K562 (cell line): Measurements from ENCODE around the gene OR2T5. TPM values are rescaled to one million over a fixed set of nuclear protein-coding genes. Genes with fewer than 3 reads are reported as not detected.
"Not testable (repeated sequence)": the region's sequence is repeated elsewhere in the genome, so short reads cannot be mapped to it uniquely, and the experiment has no call there.

Experiments
- ATAC-seq: fragments of 200-7000 bp; cut with Tn5 transposase; 3 replicates; pipeline ENCODE4 v1.9.1; 2020; ENCODE audit warnings: moderate library complexity
- BruUV-seq: library from RNA; stranded (reverse); fragments of 400-500 nt; replicated peaks from 2 replicates; lab custom pipeline; 2021; lab: Mats Ljungman, UMichigan
- CTCF ChIA-PET: fragments of 300-600 bp; formaldehyde crosslinking; extraction: SDS; loops from one replicate; lab custom pipeline; 2021; ENCODE audit warnings: low intra/inter-chr PET ratio; lab: Yijun Ruan, JAX
- POLR2A ChIA-PET: fragments of 300-600, 350-650 bp; sonication (Branson Sonifier 250); formaldehyde crosslinking; extraction: SDS; loops from one replicate; lab custom pipeline; 2021; ENCODE audit warnings: antibody characterized with exemption, inconsistent platforms; lab: Yijun Ruan, JAX
- DNase-seq, 4 experiments: peaks; one replicate each; pipeline versions ENCODE4 v3.0.0 to v3.0.0-alpha.2; 2011 to 2018; ENCODE audit warnings: low spot score in 3 of 4, mixed read lengths in 3 of 4; ENCODE audit errors: extremely low read depth in 1 of 4
- FAIRE-seq: peaks from 2 replicates; lab custom pipeline; 2011; peaks lifted over from hg19 to GRCh38; lab: Jason Lieb, UNC
- H2AFZ ChIP-seq: 2 replicates; pipeline ENCODE4 v1.6.0; 2011; ENCODE audit warnings: low read depth, low read length, control low read depth, inconsistent platforms
- H3K27ac ChIP-seq: fragments of 200-600 bp; 3 replicates; pipeline ENCODE4 v1.8.0; 2011; ENCODE audit warnings: low read depth, mild to moderate bottlenecking, control low read depth, inconsistent platforms, low read length, moderate library complexity, mixed read lengths; ENCODE audit errors: extremely low read depth
- H3K27me3 ChIP-seq, 2 experiments: fragments of 300-600 bp in 1 of 2; 2 replicates in 1 of 2; 3 replicates in 1 of 2; pipeline versions ENCODE4 v1.6.0 to v1.8.0; 2011; ENCODE audit warnings: inconsistent platforms in 2 of 2, low read length in 2 of 2, mild to moderate bottlenecking in 1 of 2, mixed read lengths in 1 of 2, moderate library complexity in 1 of 2; ENCODE audit not compliant: control insufficient read depth in 2 of 2, insufficient read depth in 2 of 2
- H3K36me3 ChIP-seq: fragments of 300-600 bp; 3 replicates; pipeline ENCODE4 v1.8.0; 2011; ENCODE audit warnings: mild to moderate bottlenecking, low read length, inconsistent platforms; ENCODE audit not compliant: control insufficient read depth, insufficient read depth
- H3K4me1 ChIP-seq, 2 experiments: fragments of 200-600 bp in 1 of 2; replicated peaks in 1 of 2; 2 replicates in 1 of 2; 3 replicates in 1 of 2; pipeline versions ENCODE4 v1.5.1 to v1.8.0; 2011; ENCODE audit warnings: inconsistent platforms in 2 of 2, low read length in 2 of 2, mild to moderate bottlenecking in 1 of 2, mixed read lengths in 1 of 2, moderate library complexity in 1 of 2; ENCODE audit not compliant: control insufficient read depth in 2 of 2, insufficient read depth in 2 of 2
- H3K4me2 ChIP-seq: 2 replicates; pipeline ENCODE4 v1.6.1; 2011; ENCODE audit warnings: low read length, control low read depth, inconsistent platforms, mixed read lengths; ENCODE audit not compliant: insufficient read depth
- H3K4me3 ChIP-seq: fragments of 200-600 bp; sonication (generic), shearing (Covaris generic); 2 replicates; pipeline ENCODE4 v1.5.1; 2016; ENCODE audit warnings: control low read depth, inconsistent platforms
- H3K79me2 ChIP-seq: fragments of 200-600 bp; 3 replicates; pipeline ENCODE4 v1.8.0; 2011; ENCODE audit warnings: low read length, inconsistent platforms; ENCODE audit not compliant: control insufficient read depth, insufficient read depth
- H3K9ac ChIP-seq, 2 experiments: 2 replicates each; pipeline versions ENCODE4 v1.6.0 to v1.6.1; 2011; ENCODE audit warnings: low read depth in 2 of 2, low read length in 2 of 2, control low read depth in 1 of 2, inconsistent platforms in 1 of 2, mild to moderate bottlenecking in 1 of 2, mixed read lengths in 1 of 2; ENCODE audit not compliant: insufficient read depth in 1 of 2
- H3K9me1 ChIP-seq: one replicate; pipeline ENCODE4 v1.6.0; 2011; ENCODE audit warnings: inconsistent platforms, mild to moderate bottlenecking, low read length, moderate library complexity; ENCODE audit not compliant: control insufficient read depth, insufficient read depth
- H3K9me3 ChIP-seq: replicated peaks from 2 replicates; pipeline ENCODE4 v1.5.1; 2011; ENCODE audit warnings: low read depth, low read length, inconsistent platforms; ENCODE audit not compliant: control insufficient read depth, insufficient read depth
- H4K20me1 ChIP-seq: replicated peaks from 2 replicates; pipeline ENCODE4 v1.6.1; 2011; ENCODE audit warnings: low read length, inconsistent platforms, mixed read lengths; ENCODE audit not compliant: control insufficient read depth, insufficient read depth
- C11orf30 ChIP-seq: fragments of 450-650 bp; IDR thresholded peaks from 2 replicates; pipeline ENCODE4 v1.6.1; 2016; ENCODE audit warnings: low read depth, mild to moderate bottlenecking
- MAFF ChIP-seq: IDR thresholded peaks from 2 replicates; pipeline ENCODE4 v1.6.1; 2012; ENCODE audit warnings: low read length, improper control_type of control experiment
- MAFK ChIP-seq: IDR thresholded peaks from 2 replicates; pipeline ENCODE4 v1.6.1; 2011; ENCODE audit warnings: low read length, improper control_type of control experiment
- NFIC ChIP-seq: fragments of 450-650 bp; IDR thresholded peaks from 2 replicates; pipeline ENCODE4 v1.6.1; 2017; ENCODE audit warnings: mild to moderate bottlenecking, inconsistent platforms
- NFIX ChIP-seq: fragments of 250-450 bp; sonication (Bioruptor Pico); IDR thresholded peaks from 2 replicates; pipeline ENCODE4 v1.4.0; 2020; ENCODE audit warnings: low read depth, mild to moderate bottlenecking, moderate library complexity
- ZNF184 ChIP-seq: sonication (generic); formaldehyde crosslinking; IDR thresholded peaks from 2 replicates; pipeline ENCODE4 v1.5.0; 2020; ENCODE audit warnings: missing genetic modification reagents
- ZNF316 ChIP-seq: fragments of 450-650 bp; IDR thresholded peaks from 2 replicates; pipeline ENCODE4 v1.6.1; 2016
- WGBS: fragments of 100-300 bp; shearing (Covaris generic); methylation state at CpG from one replicate; pipeline ENCODE4 v1.1.6; 2016; ENCODE audit warnings: low coverage, mixed read lengths; ENCODE audit not compliant: insufficient coverage; ENCODE audit errors: missing lambda C conversion rate; 5-methylcytosine and 5-hydroxymethylcytosine counted together
- in situ Hi-C: fragments of 300-500 bp; cut with MboI; formaldehyde crosslinking; loops from 4 replicates; pipeline ENCODE4 v1.15.0; 2018; ENCODE audit warnings: inconsistent platforms, mixed read lengths
- intact Hi-C: fragments of 100-400 bp; cut with micrococcal nuclease; formaldehyde crosslinking; loops from 2 replicates; pipeline ENCODE4 v1.14.2; 2022
- polyA plus RNA-seq, 8 experiments: library from polyadenylated mRNA; depleted of rRNA in 4 of 8; stranded (reverse) in 5 of 8; unstranded in 3 of 8; fragments of >200 nt; fragmentation: Nextera tagmentation in 2 of 8; fragmentation: Illumina TruSeq in 1 of 8; extraction: Ambion mirVana in 2 of 8; extraction: Trizol in 1 of 8; gene quantifications; 2 replicates each; pipeline versions ENCODE4 v1.2.1 to v1.2.3, GENCODE V29; 2011 to 2014; ENCODE audit warnings: inconsistent platforms in 1 of 8, missing spikeins in 1 of 8
- total RNA-seq, 7 experiments: library from RNA; depleted of rRNA in 6 of 7; stranded (reverse); fragments of >200 nt in 6 of 7; fragmentation: Illumina TruSeq in 2 of 7; extraction: Trizol in 2 of 7; gene quantifications; 2 replicates each; pipeline versions ENCODE4 v1.2.1 to v1.2.3, GENCODE V29; 2011 to 2021; ENCODE audit warnings: low replicate concordance in 1 of 7
- TF ChIP-seq, protein P1 (sequence below): fragments of 450-650 bp; IDR thresholded peaks from 2 replicates; pipeline ENCODE4 v1.7.0; 2016; ENCODE audit warnings: borderline replicate concordance

Gene OR2T5
- total and polyA plus RNA-seq, 9 of the 15 experiments (the other 6 are each of a cell fraction or from before 2014, with no cell fraction given): not detected

DNA sequence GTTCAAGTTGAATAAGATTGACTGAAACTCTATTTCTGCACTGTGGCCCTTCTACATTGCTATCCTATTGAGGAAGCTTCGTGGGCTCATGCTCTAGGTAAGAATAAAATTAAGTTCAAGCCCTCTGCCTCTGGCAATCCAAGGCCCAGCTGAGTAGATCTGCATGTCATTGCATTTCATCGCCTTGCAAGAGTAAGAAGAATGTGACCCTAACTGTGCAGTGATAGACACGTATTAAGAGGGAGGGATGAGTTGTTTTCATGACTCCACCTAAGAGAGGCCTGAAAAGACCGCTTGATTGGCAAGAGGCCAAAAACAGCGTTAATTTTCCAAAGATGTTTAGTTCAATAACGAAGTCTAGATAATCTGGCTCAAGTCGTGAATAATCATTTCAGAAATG, 29.3 kb upstream of the OR2T5 start:
- H3K4me3 ChIP-seq, ATAC-seq, H3K79me2 ChIP-seq, H3K9me1 ChIP-seq, CTCF ChIA-PET, H3K9ac ChIP-seq, H4K20me1 ChIP-seq, H2AFZ ChIP-seq, in situ Hi-C loops, H3K4me2 ChIP-seq, POLR2A ChIA-PET, H3K4me1 ChIP-seq, BruUV-seq, H3K9me3 ChIP-seq, FAIRE-seq, DNase-seq, H3K36me3 ChIP-seq, intact Hi-C loops, H3K27ac ChIP-seq, H3K27me3 ChIP-seq: not testable (repeated sequence)
- TF ChIP-seq NFIX (CRISPR knock-in tag) (peak; percentile 47; the same call in 1 of the 2 replicates), NFIC (peak; percentile 55; the same call in 1 of the 2 replicates)
- 2% methylated on average over 7 of the region's 7 CpGs for WGBS

DNA sequence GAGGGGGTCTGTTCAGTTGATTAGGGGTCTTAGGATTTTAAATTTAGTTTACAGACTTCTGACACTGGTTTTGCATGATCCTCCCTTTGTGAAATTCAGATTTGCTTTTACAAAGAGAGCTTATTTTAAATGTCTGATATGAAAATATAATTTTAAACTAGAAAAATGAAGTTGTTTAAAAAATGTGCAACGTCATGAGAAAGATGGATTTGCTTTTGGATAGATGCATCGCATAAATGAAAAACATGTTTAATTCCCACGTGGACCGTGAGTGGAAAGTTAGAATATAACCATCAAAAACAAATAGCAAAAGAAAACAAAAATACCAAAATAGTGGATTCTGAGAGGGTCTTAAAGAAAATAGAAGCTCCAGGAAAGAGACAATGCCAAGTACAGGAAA, 17.2 kb upstream of the OR2T5 start:
- Histone ChIP-seq H3K4me2 (no peak overlapping the region), H3K4me1 (no peaks in the 10 kb centered on the region), H3K9me3 (no peaks in the 10 kb centered on the region), H3K79me2 (no peaks in the 10 kb centered on the region), H3K4me3 (no peak overlapping the region), H3K27me3 (no peaks in the 10 kb centered on the region), H4K20me1 (no peaks in the 10 kb centered on the region), H3K9ac (no peak overlapping the region), H3K9me1 (no peaks in the 10 kb centered on the region), H3K36me3 (no peaks in the 10 kb centered on the region), H2AFZ (no peak overlapping the region), H3K27ac (no peak overlapping the region)
- no peak for TF ChIP-seq ZNF184 (CRISPR knock-in tag)
- TF ChIP-seq NFIC: no peak
- TF ChIP-seq MAFK: peak; percentile 29; the same call in 1 of the 2 replicates
- TF ChIP-seq C11orf30: 0 out of 2 replicates have a peak, but pooled peaks have one; percentile 13
- TF ChIP-seq MAFF: peak; percentile 36; the same call in 1 of the 2 replicates
- TF ChIP-seq, protein P1, sequence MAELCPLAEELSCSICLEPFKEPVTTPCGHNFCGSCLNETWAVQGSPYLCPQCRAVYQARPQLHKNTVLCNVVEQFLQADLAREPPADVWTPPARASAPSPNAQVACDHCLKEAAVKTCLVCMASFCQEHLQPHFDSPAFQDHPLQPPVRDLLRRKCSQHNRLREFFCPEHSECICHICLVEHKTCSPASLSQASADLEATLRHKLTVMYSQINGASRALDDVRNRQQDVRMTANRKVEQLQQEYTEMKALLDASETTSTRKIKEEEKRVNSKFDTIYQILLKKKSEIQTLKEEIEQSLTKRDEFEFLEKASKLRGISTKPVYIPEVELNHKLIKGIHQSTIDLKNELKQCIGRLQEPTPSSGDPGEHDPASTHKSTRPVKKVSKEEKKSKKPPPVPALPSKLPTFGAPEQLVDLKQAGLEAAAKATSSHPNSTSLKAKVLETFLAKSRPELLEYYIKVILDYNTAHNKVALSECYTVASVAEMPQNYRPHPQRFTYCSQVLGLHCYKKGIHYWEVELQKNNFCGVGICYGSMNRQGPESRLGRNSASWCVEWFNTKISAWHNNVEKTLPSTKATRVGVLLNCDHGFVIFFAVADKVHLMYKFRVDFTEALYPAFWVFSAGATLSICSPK: no peak
- peak; percentile 51; the same call in 1 of the 2 replicates for TF ChIP-seq ZNF316
- in situ Hi-C loops (loop anchor here (5.0 kb wide), 1 partner anchor 101 kb away; the partner anchor contains the start of gene OR2T34), intact Hi-C loops (no loop called here)
- POLR2A ChIA-PET: no interaction called here
- WGBS: 2% methylated on average over 4 of the region's 4 CpGs
- CTCF ChIA-PET: no interaction called here
- ATAC-seq (no peak), DNase-seq (no peak), FAIRE-seq (no peak)
- BruUV-seq: no TSS peak

DNA sequence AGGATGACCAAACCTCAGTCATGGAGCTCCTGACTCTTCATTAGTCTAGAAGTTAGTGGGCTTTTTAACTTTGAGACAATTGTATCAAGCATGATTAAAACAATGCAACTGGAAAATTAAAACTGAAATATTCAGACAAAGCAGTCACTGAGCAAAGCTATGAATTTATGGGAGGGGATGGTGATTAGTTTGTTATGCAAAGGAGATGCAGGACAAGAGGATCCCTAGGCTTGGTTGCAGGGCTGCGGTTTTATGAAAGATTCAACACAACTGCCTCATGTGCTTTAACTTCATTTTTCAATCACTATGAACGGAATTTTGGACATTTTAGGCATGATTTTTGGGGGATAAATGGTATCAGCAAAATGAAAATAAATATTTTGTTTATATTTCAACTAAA, 16.3 kb upstream of the OR2T5 start:
- WGBS: 0% methylated on average over 2 of the region's 2 CpGs
- H4K20me1 ChIP-seq, H3K9me3 ChIP-seq, BruUV-seq, H3K9me1 ChIP-seq, POLR2A ChIA-PET, H3K4me2 ChIP-seq, H3K27ac ChIP-seq, CTCF ChIA-PET, intact Hi-C loops, H3K27me3 ChIP-seq, ATAC-seq, H3K4me1 ChIP-seq, H3K9ac ChIP-seq, H3K36me3 ChIP-seq, H2AFZ ChIP-seq, H3K79me2 ChIP-seq, FAIRE-seq, DNase-seq, H3K4me3 ChIP-seq: not testable (repeated sequence)
- in situ Hi-C loops: loop anchor here (5.0 kb wide), 1 partner anchor 100 kb away; the partner anchor contains the start of gene OR2T34
